Esophagus muscularis mucosa (tissue), 4 donors: ENCODE data around the gene CCN5. TPM values are rescaled to one million over a fixed set of nuclear protein-coding genes. Genes with fewer than 3 reads are reported as not detected.

Source experiments
- DNase-seq: peaks from one replicate; pipeline ENCODE4 v3.0.0-alpha.2; 2017; ENCODE audit errors: extremely low spot score
- H3K27ac ChIP-seq, 4 donors: fragments of 200-600 bp; sonication (generic); replicated peaks in 1 of 4; 1 replicate in 3 of 4; 2 replicates in 1 of 4; pipeline ENCODE4 v1.5.1; 2016 to 2019; ENCODE audit warnings: mild to moderate bottlenecking in 1 of 4
- H3K27me3 ChIP-seq, 4 donors: fragments of 200-600 bp; sonication (generic); one replicate each; pipeline versions ENCODE4 v1.5.1 to v1.6.0; 2016 to 2019
- H3K36me3 ChIP-seq, 4 donors: fragments of 200-600 bp; sonication (generic); one replicate each; pipeline ENCODE4 v1.5.1; 2016 to 2019
- H3K4me1 ChIP-seq, 4 donors: fragments of 200-600 bp; sonication (generic); one replicate each; pipeline ENCODE4 v1.5.1; 2016 to 2019
- H3K4me3 ChIP-seq, 4 donors: fragments of 200-600 bp; sonication (generic); 1 replicate in 2 of 4; 2 replicates in 2 of 4; pipeline ENCODE4 v1.5.1; 2016 to 2019; ENCODE audit warnings: mild to moderate bottlenecking in 4 of 4, moderate library complexity in 1 of 4
- H3K9me3 ChIP-seq, 4 donors: fragments of 200-600 bp; sonication (generic); 1 replicate in 3 of 4; 2 replicates in 1 of 4; pipeline ENCODE4 v1.5.1; 2016 to 2019
- CTCF ChIP-seq, 3 experiments: fragments of 200-600 bp in 2 of 3; fragments of 450-650 bp in 1 of 3; sonication (generic) in 2 of 3; IDR thresholded peaks; one replicate each; pipeline ENCODE4 v1.5.1; 2017 to 2019; ENCODE audit warnings: antibody characterized with exemption in 3 of 3, mild to moderate bottlenecking in 2 of 3, moderate library complexity in 1 of 3
- EP300 ChIP-seq: sonication (generic); formaldehyde crosslinking; IDR thresholded peaks from one replicate; pipeline ENCODE4 v1.6.1; 2017; ENCODE audit warnings: antibody characterized with exemption
- POLR2A ChIP-seq: fragments of 450-650 bp; IDR thresholded peaks from one replicate; pipeline ENCODE4 v1.6.1; 2017; ENCODE audit warnings: antibody characterized with exemption, moderate library complexity, mild to moderate bottlenecking, low read depth
- POLR2AphosphoS5 ChIP-seq, 2 donors: sonication (generic); formaldehyde crosslinking; IDR thresholded peaks; one replicate each; pipeline ENCODE4 v1.6.1; 2017; ENCODE audit warnings: antibody characterized with exemption in 2 of 2
- WGBS: methylation state at CpG from one replicate; pipeline ENCODE4 v1.1.5; 2018; 5-methylcytosine and 5-hydroxymethylcytosine counted together
- intact Hi-C: fragments of 100-400 bp; cut with DNase I; formaldehyde crosslinking; loops from one replicate; pipeline ENCODE4 v1.15.1; 2023
- total RNA-seq, 4 donors: library from RNA; depleted of rRNA; stranded (reverse); fragments of >200 nt; gene quantifications; one replicate each; pipeline versions ENCODE4 v1.1.0 to v1.2.1, GENCODE V29; 2016

CCN5 gene
- total RNA-seq, 4 donors from 2014 or later: 350 to 833 (median 456) TPM

- TF ChIP-seq POLR2AphosphoS5 (IDR thresholded peaks at IDR 0.05) (no peak), CTCF (IDR thresholded peaks at IDR 0.05) (no peak), POLR2A (no peak), EP300 (no peak)
- DNase-seq: no peak
- H3K4me1 ChIP-seq: peaks cover 29 to 66% (median 61%) of the 10 kb centered on the region in 4 donors
- peak overlapping the region; percentile 67 to 75 (median 74) for H3K4me3 ChIP-seq
- peaks cover 0 to 3% (median 0%) of the 10 kb centered on the region in 4 donors for H3K36me3 ChIP-seq
- H3K9me3 ChIP-seq: no peaks in the 10 kb centered on the region
- intact Hi-C loops: loop anchor here (1.0 to 10.0 kb wide), 2 partner anchors 121 to 218 kb away; partner anchors contain the start of genes STK4 and TOMM34
- peaks cover 0 to 28% (median 4%) of the 10 kb centered on the region in 4 donors for H3K27me3 ChIP-seq
- WGBS: 32% methylated on average over 9 of the region's 12 CpGs
- peak overlapping the region; percentile 67 to 79 (median 72) for H3K27ac ChIP-seq
These were observed 31.4 kb downstream of the CCN5 start for GRCh38 chr20:44746367-44747165.

- intact Hi-C loops: loop anchor here (1.0 to 10.0 kb wide), 2 partner anchors 120 to 217 kb away; partner anchors contain the start of genes STK4 and TOMM34
- H3K27me3 ChIP-seq: peaks cover 0 to 37% (median 7%) of the 10 kb centered on the region in 4 donors
- peaks cover 0 to 3% (median 0%) of the 10 kb centered on the region in 4 donors for H3K36me3 ChIP-seq
- peaks cover 28 to 57% (median 54%) of the 10 kb centered on the region in 4 donors for H3K4me1 ChIP-seq
- no peak overlapping the region for H3K27ac ChIP-seq
- no peak for TF ChIP-seq EP300
- peak; percentile 59 to 79 (median 65) for TF ChIP-seq CTCF (IDR thresholded peaks at IDR 0.05)
- TF ChIP-seq POLR2AphosphoS5 (IDR thresholded peaks at IDR 0.05): no peak
- TF ChIP-seq POLR2A: no peak
- WGBS: 10% methylated on average over 5 of the region's 5 CpGs
- peak; percentile 96 for DNase-seq
- H3K9me3 ChIP-seq: no peaks in the 10 kb centered on the region
- peak overlapping the region; percentile 67 to 75 (median 74) for H3K4me3 ChIP-seq
These were observed 32.2 kb downstream of the CCN5 start for GRCh38 chr20:44747166-44748004.

GRCh38 chr20:44748005-44748370 lies 32.8 kb downstream of the CCN5 start:
- 64% methylated on average over 3 of the region's 3 CpGs for WGBS
- Histone ChIP-seq H3K4me3 (no peak overlapping the region), H3K27ac (no peak overlapping the region), H3K36me3 (peaks cover 0 to 3% (median 0%) of the 10 kb centered on the region in 4 donors), H3K4me1 (peaks cover 23 to 51% (median 48%) of the 10 kb centered on the region in 4 donors), H3K27me3 (peaks cover 0 to 43% (median 7%) of the 10 kb centered on the region in 4 donors), H3K9me3 (no peaks in the 10 kb centered on the region)
- TF ChIP-seq CTCF (IDR thresholded peaks at IDR 0.05): no peak
- no peak for TF ChIP-seq POLR2AphosphoS5 (IDR thresholded peaks at IDR 0.05)
- no peak for TF ChIP-seq EP300
- TF ChIP-seq POLR2A: no peak
- DNase-seq: no peak
- intact Hi-C loops: loop anchor here (10.0 kb wide), 1 partner anchor 217 kb away; the partner anchor contains the start of genes STK4 and TOMM34

GRCh38 chr20:44750081-44750805 lies 35.1 kb downstream of the CCN5 start:
- Histone ChIP-seq H3K4me3 (peak overlapping the region in 3 of 4 donors; percentile 9 to 32 (median 15)), H3K9me3 (no peaks in the 10 kb centered on the region), H3K36me3 (peaks cover 0 to 3% (median 0%) of the 10 kb centered on the region in 4 donors), H3K27ac (no peak overlapping the region), H3K27me3 (peaks cover 0 to 57% (median 7%) of the 10 kb centered on the region in 4 donors), H3K4me1 (peaks cover 23 to 42% (median 40%) of the 10 kb centered on the region in 4 donors)
- intact Hi-C loops: no loop called here
- 40% methylated on average over 46 of the region's 73 CpGs for WGBS
- DNase-seq: no peak
- TF ChIP-seq POLR2AphosphoS5 (IDR thresholded peaks at IDR 0.05) (no peak), EP300 (no peak), POLR2A (no peak), CTCF (IDR thresholded peaks at IDR 0.05) (peak in 2 of 3 experiments; percentile 24 to 55)
